Cardiac muscle cell (in vitro differentiated cells and primary cell): Measurements from ENCODE around the gene REV3L. TPM values are rescaled to one million over a fixed set of nuclear protein-coding genes. Genes with fewer than 3 reads are reported as not detected.

ENCODE experiments used
- DNase-seq, 2 donors: peaks; one replicate each; pipeline versions ENCODE4 v3.0.0 to v3.0.0-alpha.2; 2010 to 2017; ENCODE audit warnings: low read depth in 1 of 2, low spot score in 1 of 2
- H3K27ac ChIP-seq: fragments of 200-600 bp; sonication (generic); 2 replicates; pipeline ENCODE4 v1.5.1; 2016
- H3K27me3 ChIP-seq: fragments of 200-600 bp; sonication (generic); 2 replicates; pipeline ENCODE4 v1.6.0; 2016; ENCODE audit warnings: control low read depth
- H3K36me3 ChIP-seq: fragments of 200-600 bp; sonication (generic); 2 replicates; pipeline ENCODE4 v1.5.1; 2016; ENCODE audit warnings: control low read depth
- H3K4me1 ChIP-seq: fragments of 200-600 bp; sonication (generic); 2 replicates; pipeline ENCODE4 v1.8.1; 2017; ENCODE audit warnings: low read depth, mild to moderate bottlenecking, mixed run types
- H3K4me3 ChIP-seq: fragments of 200-600 bp; sonication (generic); 2 replicates; pipeline ENCODE4 v1.5.1; 2016; ENCODE audit warnings: mild to moderate bottlenecking
- H3K9me3 ChIP-seq: fragments of 200-600 bp; sonication (generic); 2 replicates; pipeline ENCODE4 v1.5.1; 2017; ENCODE audit warnings: low read depth, mild to moderate bottlenecking, control low read depth
- CTCF ChIP-seq: IDR thresholded peaks from 2 replicates; pipeline ENCODE4 v1.5.1; 2012; ENCODE audit warnings: low read depth, mild to moderate bottlenecking, low read length
- polyA plus RNA-seq: library from polyadenylated mRNA; unstranded; fragments of >200 nt; fragmentation: Nextera tagmentation; extraction: Ambion mirVana; gene quantifications from 2 replicates; pipeline ENCODE4 v1.2.1, GENCODE V29; 2016
- total RNA-seq: library from RNA; depleted of rRNA; stranded (reverse); fragments of >200 nt; gene quantifications from 2 replicates; pipeline ENCODE4 v1.2.3, GENCODE V29; 2016

Gene REV3L
- total and polyA plus RNA-seq, 2 experiments from 2014 or later, result 18.1 to 23.3 TPM

GRCh38 chr6:111274593-111275217 is 208.3 kb downstream of the REV3L start:
- Histone ChIP-seq H3K27ac (no peak overlapping the region), H3K4me1 (no peaks in the 10 kb centered on the region), H3K36me3 (peaks cover 25% of the 10 kb centered on the region), H3K4me3 (no peak overlapping the region), H3K9me3 (no peaks in the 10 kb centered on the region), H3K27me3 (no peaks in the 10 kb centered on the region)
- no peak for DNase-seq
- TF ChIP-seq CTCF, result no peak

DNA sequence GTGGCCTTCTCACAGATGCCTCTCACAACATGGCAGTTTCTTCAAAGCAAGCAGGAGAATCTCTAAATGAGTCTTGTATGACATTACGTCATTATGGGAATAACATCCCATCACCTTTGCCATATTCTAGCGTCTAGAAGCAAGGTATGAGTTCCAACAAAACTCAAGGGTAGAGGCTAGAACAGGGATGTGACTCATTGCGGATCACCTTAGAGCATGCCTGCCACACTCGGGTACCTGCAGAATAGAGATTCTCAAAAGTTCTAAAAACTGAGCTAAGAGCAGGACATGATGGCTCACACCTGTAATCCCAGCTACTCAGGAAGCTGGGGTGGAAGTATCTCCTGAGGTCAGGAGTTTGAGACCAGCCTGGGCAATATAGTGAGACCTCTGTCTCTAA is 212.9 kb downstream of the REV3L start:
- Histone ChIP-seq H3K36me3 (peaks cover 23% of the 10 kb centered on the region), H3K9me3 (no peaks in the 10 kb centered on the region), H3K27ac (no peak overlapping the region), H3K4me1 (no peaks in the 10 kb centered on the region), H3K27me3 (no peaks in the 10 kb centered on the region), H3K4me3 (no peak overlapping the region)
- DNase-seq, result no peak
- no peak for TF ChIP-seq CTCF

GRCh38 chr6:111269401-111269970 is 213.5 kb downstream of the REV3L start:
- no peak for TF ChIP-seq CTCF
- Histone ChIP-seq H3K36me3 (peaks cover 27% of the 10 kb centered on the region), H3K4me3 (no peak overlapping the region), H3K4me1 (no peaks in the 10 kb centered on the region), H3K9me3 (no peaks in the 10 kb centered on the region), H3K27me3 (no peaks in the 10 kb centered on the region), H3K27ac (no peak overlapping the region)
- no peak for DNase-seq

- no peak for DNase-seq
These were observed 215.2 kb downstream of the REV3L start for GRCh38 chr6:111267764-111268333.

DNA sequence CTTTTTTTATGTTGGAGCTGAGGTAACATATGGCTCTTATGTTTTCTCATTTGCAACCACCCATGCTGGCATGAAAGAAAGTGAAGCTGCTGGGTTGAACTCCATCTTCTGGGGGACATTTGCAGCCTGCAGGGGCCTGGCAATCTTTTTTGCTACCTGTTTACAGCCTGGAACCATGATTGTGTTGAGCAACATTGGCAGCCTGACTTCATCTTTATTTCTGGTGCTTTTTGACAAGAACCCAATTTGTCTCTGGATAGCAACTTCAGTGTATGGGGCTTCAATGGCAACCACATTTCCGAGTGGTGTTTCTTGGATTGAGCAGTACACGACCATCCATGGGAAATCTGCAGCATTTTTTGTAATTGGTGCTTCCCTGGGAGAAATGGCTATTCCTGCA is 216.7 kb downstream of the REV3L start:
- no peaks in the 10 kb centered on the region for H3K9me3 ChIP-seq
- no peak for DNase-seq
- no peak overlapping the region for H3K27ac ChIP-seq
- H3K4me3 ChIP-seq, result no peak overlapping the region
- no peak for TF ChIP-seq CTCF
- H3K36me3 ChIP-seq, result peaks cover 29% of the 10 kb centered on the region
- no peaks in the 10 kb centered on the region for H3K27me3 ChIP-seq
- H3K4me1 ChIP-seq, result no peaks in the 10 kb centered on the region

More at GRCh38 chr6:111267764-111268333, 215.2 kb downstream of the REV3L start:
- TF ChIP-seq CTCF, result no peak
- Histone ChIP-seq H3K9me3 (no peaks in the 10 kb centered on the region), H3K36me3 (peaks cover 29% of the 10 kb centered on the region), H3K4me1 (no peaks in the 10 kb centered on the region), H3K27me3 (no peaks in the 10 kb centered on the region), H3K4me3 (no peak overlapping the region), H3K27ac (no peak overlapping the region)
